Endothelial cell of umbilical vein (primary cell): ENCODE measurements around the gene PPP1R15B. TPM values are rescaled to one million over a fixed set of nuclear protein-coding genes. Genes with fewer than 3 reads are reported as not detected.

Source experiments
- BruUV-seq: library from RNA; stranded (reverse); fragments of 400-500 nt; replicated peaks from 2 replicates; lab custom pipeline; 2021; lab: Mats Ljungman, UMichigan
- CTCF ChIA-PET: fragments of 300-600, 350-600 bp; sonication (Branson Sonifier 250); formaldehyde crosslinking; loops from one replicate; lab custom pipeline; 2021; ENCODE audit warnings: antibody characterized with exemption, inconsistent platforms; lab: Charles Lee
- POLR2A ChIA-PET: fragments of 300-600, 350-600 bp; sonication (Branson Sonifier 250); formaldehyde crosslinking; loops from one replicate; lab custom pipeline; 2021; ENCODE audit warnings: antibody characterized with exemption, inconsistent platforms; lab: Charles Lee
- DNase-seq: peaks from one replicate; pipeline ENCODE4 v3.0.0-alpha.2; 2011; ENCODE audit warnings: low read depth, low spot score
- FAIRE-seq: peaks from 2 replicates; lab custom pipeline; 2011; peaks lifted over from hg19 to GRCh38; lab: Jason Lieb, UNC
- H2AFZ ChIP-seq: 2 replicates; pipeline ENCODE4 v1.6.0; 2012; ENCODE audit warnings: low read depth, low read length, control low read depth, inconsistent platforms
- H3K27ac ChIP-seq: 2 replicates; pipeline ENCODE4 v1.5.1; 2011; ENCODE audit warnings: low read depth, mild to moderate bottlenecking, control low read depth, low read length, moderate library complexity; ENCODE audit not compliant: insufficient read depth
- H3K27me3 ChIP-seq, 2 experiments: 2 replicates each; pipeline versions ENCODE4 v1.6.0 to v1.6.1; 2011; ENCODE audit warnings: low read length in 2 of 2, mixed read lengths in 1 of 2; ENCODE audit not compliant: control insufficient read depth in 2 of 2, insufficient read depth in 2 of 2
- H3K36me3 ChIP-seq, 2 experiments: 2 replicates in 1 of 2; 3 replicates in 1 of 2; pipeline ENCODE4 v1.5.1; 2011; ENCODE audit warnings: low read length in 2 of 2, mild to moderate bottlenecking in 1 of 2, moderate library complexity in 1 of 2; ENCODE audit not compliant: control insufficient read depth in 2 of 2, insufficient read depth in 2 of 2; ENCODE audit errors: extremely low read depth in 1 of 2
- H3K4me1 ChIP-seq: 3 replicates; pipeline ENCODE4 v1.5.1; 2011; ENCODE audit warnings: mild to moderate bottlenecking, low read length; ENCODE audit not compliant: control insufficient read depth, insufficient read depth; ENCODE audit errors: extremely low read depth
- H3K4me2 ChIP-seq: 2 replicates; pipeline ENCODE4 v1.6.1; 2011; ENCODE audit warnings: low read length, control low read depth, mixed read lengths; ENCODE audit not compliant: insufficient read depth
- H3K4me3 ChIP-seq, 3 experiments: fragments of 200-600 bp in 1 of 3; sonication (generic), shearing (Covaris generic) in 1 of 3; replicated peaks in 1 of 3; 2 replicates each; pipeline ENCODE4 v1.5.1; 2011 to 2016; ENCODE audit warnings: control low read depth in 3 of 3, low read length in 3 of 3, mild to moderate bottlenecking in 2 of 3, inconsistent platforms in 1 of 3, low read depth in 1 of 3, moderate library complexity in 1 of 3; ENCODE audit not compliant: insufficient read depth in 1 of 3
- H3K79me2 ChIP-seq: 2 replicates; pipeline ENCODE4 v1.6.0; 2012; ENCODE audit warnings: low read length, inconsistent platforms; ENCODE audit not compliant: control insufficient read depth, insufficient read depth
- H3K9ac ChIP-seq: replicated peaks from 2 replicates; pipeline ENCODE3; 2011; ENCODE audit warnings: low read length, control low read depth; ENCODE audit not compliant: insufficient read depth; ENCODE audit errors: extremely low read depth
- H3K9me1 ChIP-seq: replicated peaks from 3 replicates; pipeline ENCODE4 v1.6.0; 2011; ENCODE audit warnings: mild to moderate bottlenecking, low read length; ENCODE audit not compliant: control insufficient read depth, insufficient read depth; ENCODE audit errors: extremely low read depth
- H3K9me3 ChIP-seq: replicated peaks from 2 replicates; pipeline ENCODE4 v1.5.1; 2012; ENCODE audit warnings: low read length, inconsistent platforms; ENCODE audit not compliant: control insufficient read depth, insufficient read depth
- H4K20me1 ChIP-seq: replicated peaks from 2 replicates; pipeline ENCODE3; 2011; ENCODE audit warnings: mild to moderate bottlenecking, low read length; ENCODE audit not compliant: control insufficient read depth, insufficient read depth; ENCODE audit errors: extremely low read depth
- CTCF ChIP-seq, 2 donors: IDR thresholded peaks; 1 replicate in 1 of 2; 2 replicates in 1 of 2; pipeline ENCODE4 v1.5.1; 2011; ENCODE audit warnings: low read length in 2 of 2, mild to moderate bottlenecking in 2 of 2, moderate library complexity in 2 of 2, control low read depth in 1 of 2, inconsistent platforms in 1 of 2, low read depth in 1 of 2; ENCODE audit not compliant: insufficient read depth in 1 of 2; ENCODE audit errors: extremely low read depth in 1 of 2
- EZH2 ChIP-seq: IDR thresholded peaks from 2 replicates; pipeline ENCODE4 v1.6.1; 2012; ENCODE audit warnings: borderline replicate concordance, low read depth, mild to moderate bottlenecking, moderate library complexity, low read length, inconsistent platforms; ENCODE audit not compliant: severe bottlenecking
- FOS ChIP-seq: IDR thresholded peaks from 2 replicates; pipeline ENCODE4 v1.6.1; 2011; ENCODE audit warnings: mild to moderate bottlenecking, low read length, moderate library complexity, borderline replicate concordance; ENCODE audit not compliant: insufficient read depth
- GATA2 ChIP-seq: IDR thresholded peaks from 2 replicates; pipeline ENCODE4 v1.7.0; 2011; ENCODE audit warnings: low read depth, mild to moderate bottlenecking, moderate library complexity, mixed read lengths, low read length; ENCODE audit not compliant: insufficient read length, insufficient read depth
- JUN ChIP-seq: IDR thresholded peaks from 2 replicates; pipeline ENCODE4 v1.6.1; 2011; ENCODE audit warnings: borderline replicate concordance, low read depth; ENCODE audit not compliant: insufficient read length, insufficient read depth
- MAX ChIP-seq: IDR thresholded peaks from 2 replicates; pipeline ENCODE4 v1.6.1; 2011; ENCODE audit not compliant: insufficient read depth, insufficient read length
- MYC ChIP-seq: IDR thresholded peaks from one replicate; pipeline ENCODE4 v1.6.1; 2011; ENCODE audit warnings: mild to moderate bottlenecking, low read depth, low read length
- POLR2A ChIP-seq: IDR thresholded peaks from 2 replicates; pipeline ENCODE4 v1.6.1; 2012; ENCODE audit warnings: low read depth, mild to moderate bottlenecking, control low read depth, low read length
- POLR2AphosphoS5 ChIP-seq: IDR thresholded peaks from 2 replicates; pipeline ENCODE4 v1.6.1; 2012; ENCODE audit warnings: low read depth, mild to moderate bottlenecking, control low read depth, low read length, moderate library complexity; ENCODE audit not compliant: insufficient read depth
- dilution Hi-C: fragments of 300-500 bp; cut with MboI; formaldehyde crosslinking; loops from one replicate; pipeline ENCODE4 v1.15.0; 2019; ENCODE audit warnings: low sequenced_read_pairs; ENCODE audit not compliant: extremely low pct_ligation_motif_present
- intact Hi-C: fragments of 100-400 bp; cut with micrococcal nuclease; formaldehyde crosslinking; loops from one replicate; pipeline ENCODE4 v1.10.0; 2022
- polyA plus RNA-seq, 4 experiments: library from polyadenylated mRNA; depleted of rRNA in 3 of 4; stranded (reverse) in 3 of 4; unstranded in 1 of 4; fragments of >200 nt; gene quantifications; 2 replicates each; pipeline versions ENCODE4 v1.2.1 to v1.2.3, GENCODE V29; 2011 to 2012; ENCODE audit warnings: missing spikeins in 1 of 4
- total RNA-seq: library from RNA; stranded (reverse); gene quantifications from 2 replicates; pipeline ENCODE4 v1.2.3, GENCODE V29; 2021

PPP1R15B gene
- total and polyA plus RNA-seq, 2 donors (not counting 3 experiments of a cell fraction or from before 2014, with no cell fraction given): 16.8 to 39.8 TPM

GRCh38 chr1:204434116-204434755, 22.6 kb upstream of the PPP1R15B start:
- H3K27me3 ChIP-seq: no peaks in the 10 kb centered on the region
- TF ChIP-seq POLR2A (no peak), GATA2 (no peak), MAX (no peak), MYC (no peak), POLR2AphosphoS5 (no peak), FOS (no peak), CTCF (IDR thresholded peaks at IDR 0.05; ENCODE audit: extremely low read depth in 1 of 2, insufficient read depth in 1 of 2, low read depth in 1 of 2, low read length in 2 of 2) (no peak), EZH2 (no peak), JUN (no peak)
- no peaks in the 10 kb centered on the region for H3K9me1 ChIP-seq
- no peak overlapping the region for H3K4me2 ChIP-seq
- no peaks in the 10 kb centered on the region for H4K20me1 ChIP-seq
- no peak overlapping the region for H3K9ac ChIP-seq
- no peaks in the 10 kb centered on the region for H3K9me3 ChIP-seq
- H3K4me1 ChIP-seq: peaks cover 24% of the 10 kb centered on the region
- dilution Hi-C loops: no loop called here
- intact Hi-C loops: no loop called here
- FAIRE-seq (no peak), DNase-seq (no peak)
- ChIA-PET POLR2A (no interaction called here), CTCF (interaction anchor here (6.5 to 34.5 kb wide), 2 partner anchors 13 to 65 kb away, joined by 38 to 1267 read pairs; partner anchors contain the start of gene PIK3C2B)
- BruUV-seq: no TSS peak
- no peak overlapping the region for H3K27ac ChIP-seq
- H3K79me2 ChIP-seq: no peaks in the 10 kb centered on the region
- H3K4me3 ChIP-seq: no peak overlapping the region
- no peak overlapping the region for H2AFZ ChIP-seq
- peaks cover 4 to 43% of the 10 kb centered on the region in 2 experiments for H3K36me3 ChIP-seq
